ENCODE data around the gene PLCG1.

GRCh38 chr20:41145317-41145716 is 8.0 kb downstream of the PLCG1 start:
- TF ChIP-seq CTCF (IDR thresholded peaks at IDR 0.05; ENCODE audit: low read depth, low read length, poor library complexity, severe bottlenecking) (no peak), EZH2phosphoT487 (IDR thresholded peaks at IDR 0.05; ENCODE audit: borderline replicate concordance, low read length) (no peak)

Measured in DOHH2 (cell line).